K562 (cell line): ENCODE data around the gene HDAC7. TPM values are rescaled to one million over a fixed set of nuclear protein-coding genes. Genes with fewer than 3 reads are reported as not detected.

Experiments
- MED1 ChIP-seq: sonication (generic); formaldehyde crosslinking; IDR thresholded peaks from 2 replicates; pipeline ENCODE4 v1.8.1; 2023; ENCODE audit warnings: missing genetic modification reagents, borderline replicate concordance
- XRCC3 ChIP-seq: fragments of 450-650 bp; IDR thresholded peaks from 2 replicates; pipeline ENCODE4 v1.6.1; 2017; ENCODE audit warnings: mild to moderate bottlenecking, moderate library complexity
- ZNF217 ChIP-seq: sonication (generic); formaldehyde crosslinking; IDR thresholded peaks from 2 replicates; pipeline ENCODE4 v1.8.0; 2022; ENCODE audit warnings: mild to moderate bottlenecking, missing genetic modification reagents
- polyA plus RNA-seq, 8 experiments: library from polyadenylated mRNA; depleted of rRNA in 4 of 8; stranded (reverse) in 5 of 8; unstranded in 3 of 8; fragments of >200 nt; fragmentation: Nextera tagmentation in 2 of 8; fragmentation: Illumina TruSeq in 1 of 8; extraction: Ambion mirVana in 2 of 8; extraction: Trizol in 1 of 8; gene quantifications; 2 replicates each; pipeline versions ENCODE4 v1.2.1 to v1.2.3, GENCODE V29; 2011 to 2014; ENCODE audit warnings: inconsistent platforms in 1 of 8, missing spikeins in 1 of 8
- total RNA-seq, 7 experiments: library from RNA; depleted of rRNA in 6 of 7; stranded (reverse); fragments of >200 nt in 6 of 7; fragmentation: Illumina TruSeq in 2 of 7; extraction: Trizol in 2 of 7; gene quantifications; 2 replicates each; pipeline versions ENCODE4 v1.2.1 to v1.2.3, GENCODE V29; 2011 to 2021; ENCODE audit warnings: low replicate concordance in 1 of 7
- TF ChIP-seq, protein P1 (sequence below): fragments of 250-450 bp; sonication (Bioruptor Pico); IDR thresholded peaks from 2 replicates; pipeline ENCODE4 v1.8.0; 2022; ENCODE audit warnings: moderate library complexity, mild to moderate bottlenecking, inconsistent platforms
- TF ChIP-seq, protein P2 (sequence below): fragments of 200-800 bp; sonication (Bioruptor generic); IDR thresholded peaks from 2 replicates; pipeline ENCODE4 v1.6.1; 2016; ENCODE audit warnings: missing genetic modification characterization, missing compliant biosample characterization

The HDAC7 gene
- total and polyA plus RNA-seq, 9 of the 15 experiments (the other 6 are each of a cell fraction or from before 2014, with no cell fraction given), result 2.5 to 129 (median 31.1) TPM

DNA sequence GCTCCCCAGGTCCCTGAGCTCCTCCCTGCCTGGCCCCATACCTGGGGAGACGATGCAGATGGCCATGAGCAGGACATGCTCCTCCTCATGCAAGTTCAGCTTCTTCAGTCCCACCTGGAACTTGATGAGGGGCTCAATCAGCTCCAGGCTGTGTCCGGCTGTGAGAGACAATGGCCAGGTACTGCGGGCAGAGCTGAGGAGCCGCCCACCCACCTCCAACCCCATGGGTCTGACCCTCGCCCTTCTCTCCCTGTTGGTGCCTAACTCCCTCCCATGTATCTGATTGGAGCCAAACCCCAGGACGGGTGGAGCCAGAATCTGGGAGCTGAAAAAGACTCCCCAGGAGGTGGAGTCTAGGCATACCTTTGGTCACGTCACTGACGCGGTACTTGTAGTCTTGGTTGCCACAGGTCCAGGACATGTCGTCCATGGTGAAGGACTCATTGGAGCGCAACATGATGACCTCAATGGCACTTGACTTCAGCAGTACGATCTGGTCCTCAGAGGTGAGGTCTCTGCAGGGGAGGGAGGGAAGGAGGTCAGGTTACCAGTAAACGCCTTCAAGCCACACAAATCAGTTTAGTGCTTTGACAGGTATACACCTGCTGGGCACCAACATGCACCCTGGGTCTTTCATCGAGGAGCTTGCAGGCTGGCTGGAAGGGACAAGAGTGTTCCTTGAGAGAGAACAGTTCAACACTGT, 26.7 kb upstream of the HDAC7 start (continued):
- TF ChIP-seq, protein P1, sequence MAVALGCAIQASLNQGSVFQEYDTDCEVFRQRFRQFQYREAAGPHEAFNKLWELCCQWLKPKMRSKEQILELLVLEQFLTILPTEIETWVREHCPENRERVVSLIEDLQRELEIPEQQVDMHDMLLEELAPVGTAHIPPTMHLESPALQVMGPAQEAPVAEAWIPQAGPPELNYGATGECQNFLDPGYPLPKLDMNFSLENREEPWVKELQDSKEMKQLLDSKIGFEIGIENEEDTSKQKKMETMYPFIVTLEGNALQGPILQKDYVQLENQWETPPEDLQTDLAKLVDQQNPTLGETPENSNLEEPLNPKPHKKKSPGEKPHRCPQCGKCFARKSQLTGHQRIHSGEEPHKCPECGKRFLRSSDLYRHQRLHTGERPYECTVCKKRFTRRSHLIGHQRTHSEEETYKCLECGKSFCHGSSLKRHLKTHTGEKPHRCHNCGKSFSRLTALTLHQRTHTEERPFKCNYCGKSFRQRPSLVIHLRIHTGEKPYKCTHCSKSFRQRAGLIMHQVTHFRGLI (CRISPR knock-in tag), result no peak
- no peak for TF ChIP-seq ZNF217 (CRISPR knock-in tag)
- TF ChIP-seq, protein P2, sequence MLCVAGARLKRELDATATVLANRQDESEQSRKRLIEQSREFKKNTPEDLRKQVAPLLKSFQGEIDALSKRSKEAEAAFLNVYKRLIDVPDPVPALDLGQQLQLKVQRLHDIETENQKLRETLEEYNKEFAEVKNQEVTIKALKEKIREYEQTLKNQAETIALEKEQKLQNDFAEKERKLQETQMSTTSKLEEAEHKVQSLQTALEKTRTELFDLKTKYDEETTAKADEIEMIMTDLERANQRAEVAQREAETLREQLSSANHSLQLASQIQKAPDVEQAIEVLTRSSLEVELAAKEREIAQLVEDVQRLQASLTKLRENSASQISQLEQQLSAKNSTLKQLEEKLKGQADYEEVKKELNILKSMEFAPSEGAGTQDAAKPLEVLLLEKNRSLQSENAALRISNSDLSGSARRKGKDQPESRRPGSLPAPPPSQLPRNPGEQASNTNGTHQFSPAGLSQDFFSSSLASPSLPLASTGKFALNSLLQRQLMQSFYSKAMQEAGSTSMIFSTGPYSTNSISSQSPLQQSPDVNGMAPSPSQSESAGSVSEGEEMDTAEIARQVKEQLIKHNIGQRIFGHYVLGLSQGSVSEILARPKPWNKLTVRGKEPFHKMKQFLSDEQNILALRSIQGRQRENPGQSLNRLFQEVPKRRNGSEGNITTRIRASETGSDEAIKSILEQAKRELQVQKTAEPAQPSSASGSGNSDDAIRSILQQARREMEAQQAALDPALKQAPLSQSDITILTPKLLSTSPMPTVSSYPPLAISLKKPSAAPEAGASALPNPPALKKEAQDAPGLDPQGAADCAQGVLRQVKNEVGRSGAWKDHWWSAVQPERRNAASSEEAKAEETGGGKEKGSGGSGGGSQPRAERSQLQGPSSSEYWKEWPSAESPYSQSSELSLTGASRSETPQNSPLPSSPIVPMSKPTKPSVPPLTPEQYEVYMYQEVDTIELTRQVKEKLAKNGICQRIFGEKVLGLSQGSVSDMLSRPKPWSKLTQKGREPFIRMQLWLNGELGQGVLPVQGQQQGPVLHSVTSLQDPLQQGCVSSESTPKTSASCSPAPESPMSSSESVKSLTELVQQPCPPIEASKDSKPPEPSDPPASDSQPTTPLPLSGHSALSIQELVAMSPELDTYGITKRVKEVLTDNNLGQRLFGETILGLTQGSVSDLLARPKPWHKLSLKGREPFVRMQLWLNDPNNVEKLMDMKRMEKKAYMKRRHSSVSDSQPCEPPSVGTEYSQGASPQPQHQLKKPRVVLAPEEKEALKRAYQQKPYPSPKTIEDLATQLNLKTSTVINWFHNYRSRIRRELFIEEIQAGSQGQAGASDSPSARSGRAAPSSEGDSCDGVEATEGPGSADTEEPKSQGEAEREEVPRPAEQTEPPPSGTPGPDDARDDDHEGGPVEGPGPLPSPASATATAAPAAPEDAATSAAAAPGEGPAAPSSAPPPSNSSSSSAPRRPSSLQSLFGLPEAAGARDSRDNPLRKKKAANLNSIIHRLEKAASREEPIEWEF (CRISPR knock-in tag), result no peak
- TF ChIP-seq XRCC3, result no peak
- no peak for TF ChIP-seq MED1 (CRISPR knock-in tag)
